GM21528 (cell line): ENCODE measurements around the gene MAB21L4.

Experiments
- ATAC-seq: cut with Tn5 transposase; IDR thresholded peaks from one replicate; pipeline ENCODE4 v1.9.1; 2021; ENCODE audit warnings: mild to moderate bottlenecking, moderate library complexity; ENCODE audit not compliant: unreplicated experiment, low FRiP score

The MAB21L4 gene

DNA sequence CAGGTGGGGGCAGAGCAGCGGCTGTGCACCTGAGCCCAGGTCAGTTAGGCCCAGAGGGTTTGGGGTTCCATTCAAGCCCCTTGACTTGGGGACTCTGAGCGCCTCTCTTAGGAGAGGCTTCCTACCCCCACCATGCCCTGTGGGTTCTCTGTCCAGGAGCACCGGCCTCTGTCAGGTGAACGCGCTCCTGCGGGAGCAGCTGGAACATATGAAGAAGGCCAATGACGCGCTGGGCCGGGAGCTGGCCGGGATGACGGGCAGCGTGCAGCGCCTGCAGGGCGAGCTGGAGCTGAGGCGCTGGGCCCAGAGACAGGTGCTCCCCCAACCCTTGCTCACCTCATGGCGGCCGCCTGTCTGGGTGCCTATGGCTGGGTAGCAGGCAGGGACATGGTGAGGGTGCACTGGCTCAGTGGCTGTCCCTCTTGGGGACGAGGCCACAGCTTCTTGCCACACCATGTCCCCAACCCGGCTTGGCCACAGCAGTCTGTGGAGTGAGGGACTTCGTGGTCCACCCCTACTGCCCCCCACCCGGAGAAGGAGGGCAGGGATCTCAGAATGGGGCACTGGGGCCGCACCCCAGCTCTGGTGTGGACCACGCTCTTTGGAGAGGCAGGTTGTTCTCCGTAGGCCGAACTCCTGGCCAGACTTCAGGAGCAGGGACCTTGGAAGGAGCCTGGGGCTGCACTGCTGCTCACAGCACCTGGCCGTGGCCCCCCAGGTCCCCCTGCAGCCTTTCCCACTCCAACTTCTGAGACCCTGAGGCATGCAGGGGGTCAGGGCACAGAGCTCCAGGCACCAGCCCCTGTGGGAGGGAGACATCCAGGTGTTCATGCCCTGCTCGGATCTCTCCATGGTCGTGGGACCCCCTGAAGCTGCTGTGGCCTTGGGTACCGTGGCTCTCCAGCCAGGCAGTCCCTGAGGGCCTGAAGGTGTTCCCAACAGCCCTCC lies 29.9 kb upstream of the MAB21L4 start:
- ATAC-seq, result no peak

DNA sequence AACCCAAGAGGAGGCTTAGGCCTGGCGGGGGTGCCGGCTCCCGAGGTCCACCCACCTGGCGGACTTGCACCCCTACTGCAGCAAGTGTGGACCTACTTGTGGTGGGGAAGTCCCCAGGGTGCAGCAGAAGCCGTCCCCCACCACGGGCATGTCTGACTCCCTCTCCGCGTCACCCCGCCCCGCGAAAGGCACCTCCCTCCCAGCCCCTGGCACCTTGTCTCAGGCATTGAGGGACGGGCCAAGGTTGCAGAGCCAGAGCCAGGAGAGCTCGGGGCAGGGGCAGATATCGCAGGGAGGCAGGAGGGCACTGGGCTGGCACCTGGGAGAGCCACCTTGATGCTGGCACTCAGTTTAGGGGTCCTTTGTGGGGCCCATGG lies 29.2 kb upstream of the MAB21L4 start:
- no peak for ATAC-seq

- ATAC-seq, result no peak
Observed at GRCh38 chr2:240922982-240923537, 27.1 kb upstream of the MAB21L4 start.

- ATAC-seq, result no peak
Observed at GRCh38 chr2:240922245-240922981, 26.5 kb upstream of the MAB21L4 start.

- no peak for ATAC-seq
Observed at GRCh38 chr2:240921995-240922244, 26.0 kb upstream of the MAB21L4 start.

DNA sequence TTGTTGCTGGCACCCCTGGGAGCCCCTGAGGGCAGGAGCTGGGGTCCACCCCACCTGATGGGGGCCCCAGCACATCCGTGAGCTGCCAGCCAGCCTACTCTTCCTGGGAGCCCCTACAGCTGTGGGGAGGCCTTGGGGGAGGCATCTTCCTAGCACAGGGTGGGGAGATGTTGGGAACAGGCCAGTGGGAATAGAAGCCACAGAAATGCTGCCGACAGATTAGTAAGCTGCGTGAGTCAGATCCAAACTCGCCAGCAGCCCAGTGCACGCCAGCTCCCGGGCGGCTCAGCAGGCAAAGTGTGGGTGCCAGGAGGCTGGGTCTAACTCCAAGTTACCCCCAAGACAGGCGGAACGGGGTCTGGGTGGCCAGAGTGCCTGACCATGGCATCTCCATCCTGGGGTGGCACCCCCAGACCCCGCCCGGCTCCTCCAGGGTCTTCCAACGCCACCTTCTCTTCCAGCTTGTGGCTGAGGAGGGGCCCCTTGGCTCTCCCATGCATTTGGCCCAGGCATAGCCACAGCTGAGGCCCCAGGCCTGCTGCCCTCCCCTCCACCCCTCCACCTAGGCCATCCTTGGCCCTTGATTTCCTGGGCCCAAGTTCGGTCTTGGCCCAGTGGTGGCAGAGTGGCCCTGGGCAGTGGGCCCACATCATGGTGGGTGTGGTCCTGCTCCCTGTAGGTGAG lies 25.5 kb upstream of the MAB21L4 start:
- ATAC-seq, result no peak

DNA sequence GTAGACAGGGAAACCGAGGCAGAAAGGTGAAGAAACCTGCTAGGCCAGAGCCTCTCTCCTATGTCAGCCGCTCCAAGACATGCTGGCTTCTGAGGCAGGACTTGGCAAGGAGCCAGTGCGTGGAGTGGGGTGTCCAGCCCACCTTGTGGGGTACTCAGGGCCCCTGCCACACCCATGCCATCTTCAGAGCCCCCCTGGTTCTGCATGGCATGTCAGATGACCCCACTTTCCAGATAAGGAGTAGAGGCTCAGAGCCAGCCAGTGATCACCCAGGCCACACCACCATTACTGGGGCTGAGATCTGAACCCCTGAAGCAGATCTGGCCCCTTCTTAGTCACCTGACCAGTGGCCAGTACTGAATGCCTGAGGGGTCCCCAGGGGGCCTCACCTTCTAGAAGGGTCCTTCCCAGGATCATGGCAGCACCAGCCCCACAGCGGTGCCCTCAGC lies 24.9 kb upstream of the MAB21L4 start:
- no peak for ATAC-seq

DNA sequence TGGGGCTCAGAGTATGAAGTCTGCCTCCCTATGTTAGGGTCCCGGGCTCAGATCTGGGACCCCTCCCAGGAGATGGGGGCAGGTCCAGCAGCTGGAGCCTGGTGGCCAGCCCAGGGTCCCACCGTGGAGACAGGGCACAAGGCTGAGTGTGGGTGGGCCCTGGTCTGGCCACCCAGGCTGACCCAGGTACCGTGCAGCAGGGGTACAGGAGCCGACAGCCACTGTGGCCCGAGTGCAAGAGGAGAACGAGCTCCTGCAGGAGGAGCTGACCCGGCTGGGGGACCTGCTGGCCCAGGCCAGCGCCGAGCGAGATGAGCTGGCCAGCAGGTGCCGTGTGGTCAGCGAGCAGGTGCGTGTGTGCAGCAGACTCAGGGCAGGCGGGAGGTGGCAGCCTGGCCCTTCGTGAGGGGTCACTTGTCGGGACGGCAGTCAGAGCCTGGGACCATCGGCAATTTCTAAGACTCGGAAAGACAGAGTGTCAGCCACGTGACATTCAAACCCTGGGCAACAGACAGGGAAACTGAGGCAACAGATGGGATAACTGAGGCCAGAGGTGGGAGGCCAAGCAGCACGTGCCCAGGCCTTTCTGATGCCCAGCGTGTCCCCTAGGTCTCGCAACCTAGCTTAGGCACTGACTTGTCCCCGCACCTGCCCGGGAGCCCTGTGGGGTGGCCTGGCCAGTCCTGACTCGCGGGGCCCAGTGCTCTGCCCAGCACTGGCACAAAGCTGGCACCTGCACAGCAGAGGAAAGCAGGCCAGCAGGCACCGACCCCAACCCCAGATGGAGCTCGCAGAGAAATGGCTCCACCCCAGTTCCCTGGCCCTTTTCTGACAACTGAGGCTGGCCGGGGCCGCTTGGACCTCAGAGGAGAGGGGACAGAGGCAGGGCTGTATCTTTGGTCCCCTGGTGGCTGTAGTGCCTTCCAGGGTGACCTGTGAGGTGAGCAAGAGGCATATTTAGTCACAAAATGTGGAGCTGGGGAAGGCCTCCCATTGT lies 24.1 kb upstream of the MAB21L4 start:
- no peak for ATAC-seq

- ATAC-seq, result no peak
Observed at GRCh38 chr2:240919161-240919781, 23.3 kb upstream of the MAB21L4 start.

DNA sequence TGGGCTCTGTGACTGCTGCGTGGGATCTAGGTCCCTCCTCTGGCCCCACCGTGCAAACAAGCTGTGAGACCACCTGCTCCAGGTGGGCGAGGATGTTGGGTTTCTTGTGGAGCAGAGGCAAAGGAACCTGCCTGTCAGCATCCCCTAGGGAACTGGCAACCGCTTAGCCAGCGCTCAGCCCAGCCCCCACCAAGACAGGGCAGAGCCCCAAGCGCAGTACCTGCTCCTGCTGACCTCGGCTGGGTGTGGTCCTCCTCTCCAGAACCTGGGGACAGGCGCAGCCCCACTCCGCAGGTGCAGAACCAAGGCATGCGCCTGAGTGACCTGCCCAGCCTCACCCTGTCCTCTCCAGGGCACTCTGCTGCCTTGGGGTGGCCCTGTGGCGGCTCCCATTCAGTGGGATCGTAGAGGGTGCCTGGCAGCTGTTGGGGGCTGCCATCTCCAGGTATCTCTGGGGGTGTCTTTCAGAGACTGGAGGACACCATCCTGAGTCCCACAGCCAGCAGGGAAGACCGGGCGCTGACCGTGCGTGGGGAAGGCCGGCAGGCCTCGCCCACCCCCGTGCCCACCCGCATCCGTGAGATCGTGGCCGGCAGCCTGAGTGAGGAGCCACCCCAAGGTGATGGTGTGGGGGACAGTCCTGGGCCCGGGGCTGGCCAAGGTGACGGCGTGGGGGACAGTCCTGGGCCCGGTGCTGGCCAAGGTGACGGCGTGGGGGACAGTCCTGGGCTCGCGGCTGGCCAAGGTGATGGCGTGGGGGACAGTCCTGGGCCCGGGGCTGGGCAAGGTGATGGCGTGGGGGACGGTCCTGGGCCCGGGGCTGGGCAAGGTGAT lies 22.5 kb upstream of the MAB21L4 start:
- ATAC-seq, result no peak

DNA sequence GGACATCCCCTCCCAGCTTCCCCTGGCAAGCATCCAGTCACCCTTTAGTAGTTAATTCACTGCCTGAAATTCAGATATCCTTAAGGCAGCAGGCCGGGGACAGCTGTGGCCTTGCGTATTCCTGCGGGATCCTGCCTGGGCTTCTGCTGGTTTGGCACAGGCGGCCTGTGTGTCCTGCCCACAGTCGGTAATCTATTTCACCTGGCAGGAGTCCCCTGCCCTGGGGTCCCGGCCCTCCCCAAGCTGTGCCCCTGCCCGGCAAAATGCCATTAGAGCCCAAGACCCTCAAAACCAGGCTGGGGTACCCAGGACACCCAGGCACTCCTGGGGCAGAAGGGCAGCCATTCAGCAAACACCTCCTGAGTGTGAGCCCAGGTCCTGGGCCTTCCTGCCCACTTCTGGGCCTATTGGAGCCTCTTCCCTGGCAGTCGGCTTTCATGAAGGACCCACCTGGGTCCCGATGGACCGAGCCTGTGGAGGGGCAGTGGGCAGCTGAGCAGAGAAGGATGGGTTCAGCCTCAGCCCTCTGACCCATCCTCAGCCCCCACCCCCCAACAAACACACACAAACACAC lies 21.8 kb upstream of the MAB21L4 start:
- no peak for ATAC-seq

DNA sequence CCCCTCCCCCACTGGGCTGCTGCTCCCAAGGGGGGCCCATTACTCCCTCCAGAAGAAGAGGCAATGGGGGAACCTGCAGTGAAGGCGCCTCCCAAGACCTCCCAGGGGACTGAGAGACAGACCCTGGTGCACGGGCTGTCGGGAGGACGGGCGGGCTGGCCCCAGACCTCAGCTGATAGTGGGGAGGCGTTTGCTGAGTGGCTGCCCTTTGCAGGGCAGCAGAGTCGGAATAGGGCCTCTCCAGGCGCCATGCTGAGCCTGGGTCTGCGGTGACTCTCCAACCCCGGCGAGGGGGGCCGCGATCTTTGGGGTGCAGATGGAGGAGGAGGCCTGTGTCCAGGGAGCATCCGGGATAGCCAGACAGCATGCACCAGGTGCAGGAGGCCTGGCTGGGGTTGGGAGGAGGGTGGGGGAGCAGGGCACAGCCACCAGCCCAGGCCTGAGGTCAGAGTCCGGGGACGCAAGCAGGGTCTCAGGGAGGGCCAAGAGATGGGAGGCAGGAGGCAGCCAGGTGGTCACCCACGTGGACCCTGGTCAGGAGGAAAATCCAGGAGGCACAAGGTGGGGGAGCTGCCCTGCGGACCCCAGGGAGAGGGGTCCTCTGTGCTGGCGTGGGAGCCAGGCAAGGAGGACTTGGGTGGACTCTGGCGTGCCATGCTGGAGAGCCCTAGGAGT lies 21.2 kb upstream of the MAB21L4 start:
- ATAC-seq, result no peak

DNA sequence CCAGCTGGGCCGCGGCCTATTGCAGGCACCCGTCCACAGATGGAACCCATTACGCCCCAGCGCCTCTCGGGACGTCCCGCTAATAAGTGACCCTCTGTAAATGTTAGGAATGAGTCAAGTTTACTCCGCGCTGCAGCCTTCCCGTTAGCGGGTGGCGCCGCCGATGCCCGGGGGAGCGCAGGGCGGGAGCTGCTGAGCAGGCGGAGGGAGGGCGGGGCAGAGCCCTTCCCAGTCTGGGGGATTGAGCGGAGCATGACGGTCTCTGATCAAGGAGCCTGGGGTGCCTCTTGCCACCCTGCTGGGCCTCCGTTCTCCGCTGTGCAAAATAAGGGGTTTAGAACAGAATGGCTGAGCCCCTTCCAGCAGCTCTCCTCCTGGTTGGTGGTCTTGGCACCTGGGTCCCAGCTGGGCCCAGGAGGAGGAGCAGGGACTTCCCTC lies 20.6 kb upstream of the MAB21L4 start:
- no peak for ATAC-seq

GRCh38 chr2:240915526-240916341 lies 19.8 kb upstream of the MAB21L4 start:
- no peak for ATAC-seq

DNA sequence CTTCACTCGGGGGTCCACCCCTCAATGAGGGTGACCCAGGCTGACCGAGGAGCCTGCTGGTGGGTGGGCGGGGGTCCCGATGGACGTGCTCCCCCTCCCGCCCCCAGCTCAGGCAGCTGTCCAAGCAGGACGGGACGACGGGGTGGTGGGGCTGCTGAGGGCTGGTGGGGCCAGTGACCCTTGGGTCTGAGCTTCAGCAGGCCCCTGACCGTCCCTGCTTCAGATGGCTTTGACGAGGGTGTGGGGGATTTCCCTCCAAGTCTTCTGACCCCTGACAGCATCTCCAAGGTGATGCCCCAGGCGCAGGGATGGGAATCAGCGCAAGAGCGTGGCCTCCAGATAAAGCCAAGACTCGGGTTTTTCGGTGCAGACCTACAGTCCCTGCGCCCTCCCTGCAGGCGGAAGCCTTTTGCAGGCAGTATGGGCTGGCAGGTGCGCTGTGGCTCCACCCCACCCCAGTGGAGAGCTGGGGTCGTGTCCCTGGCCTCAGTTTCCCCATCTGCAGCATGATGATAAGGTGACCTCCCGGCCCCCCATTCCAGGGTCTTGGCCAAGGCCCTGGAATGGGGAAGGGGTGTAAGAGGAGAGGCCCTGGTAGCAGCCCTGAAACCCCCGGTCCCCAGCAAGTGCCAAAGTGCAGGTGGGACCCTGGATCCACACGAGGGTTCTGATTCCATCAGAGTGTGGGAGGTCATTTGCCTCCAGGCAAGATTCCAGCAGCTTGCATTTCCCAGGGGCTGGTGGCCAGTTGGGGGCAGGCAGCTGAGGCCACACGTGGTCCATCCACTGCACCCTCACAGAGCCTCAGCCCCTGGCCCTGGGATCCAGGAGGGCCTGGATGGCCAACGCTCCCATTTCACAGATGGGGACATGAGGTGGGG lies 18.9 kb upstream of the MAB21L4 start:
- no peak for ATAC-seq
